Fibroblast of lung (primary cell): Measurements from ENCODE around the gene AKT1. TPM values are rescaled to one million over a fixed set of nuclear protein-coding genes. Genes with fewer than 3 reads are reported as not detected.

Experiments used
- DNase-seq, 2 donors: peaks; one replicate each; pipeline versions ENCODE4 v3.0.0 to v3.0.0-alpha.2; 2010; ENCODE audit warnings: low read depth in 2 of 2
- H2AFZ ChIP-seq: 2 replicates; pipeline ENCODE4 v1.5.1; 2012; ENCODE audit warnings: low read length, control low read depth, inconsistent platforms
- H3K27ac ChIP-seq: 2 replicates; pipeline ENCODE4 v1.5.1; 2011; ENCODE audit warnings: low read length, control low read depth; ENCODE audit not compliant: insufficient read depth
- H3K27me3 ChIP-seq: 2 replicates; pipeline ENCODE4 v1.5.1; 2011; ENCODE audit warnings: mild to moderate bottlenecking, low read length; ENCODE audit not compliant: control insufficient read depth, insufficient read depth
- H3K36me3 ChIP-seq: 2 replicates; pipeline ENCODE4 v1.5.1; 2011; ENCODE audit warnings: low read length; ENCODE audit not compliant: control insufficient read depth, insufficient read depth
- H3K4me1 ChIP-seq: 2 replicates; pipeline ENCODE4 v1.5.1; 2011; ENCODE audit warnings: low read length; ENCODE audit not compliant: control insufficient read depth, insufficient read depth; ENCODE audit errors: extremely low read depth
- H3K4me2 ChIP-seq: 2 replicates; pipeline ENCODE4 v1.5.1; 2011; ENCODE audit warnings: low read length, control low read depth; ENCODE audit not compliant: insufficient read depth; ENCODE audit errors: extremely low read depth
- H3K4me3 ChIP-seq, 4 experiments: fragments of 200-600 bp in 1 of 4; sonication (generic) in 1 of 4; replicated peaks in 1 of 4; 2 replicates each; pipeline ENCODE4 v1.5.1; 2011 to 2016; ENCODE audit warnings: low read length in 4 of 4, low read depth in 3 of 4, mild to moderate bottlenecking in 3 of 4, control low read depth in 2 of 4, inconsistent platforms in 1 of 4, mixed read lengths in 1 of 4; ENCODE audit not compliant: insufficient read depth in 1 of 4; ENCODE audit errors: control extremely low read depth in 1 of 4
- H3K79me2 ChIP-seq: 2 replicates; pipeline ENCODE4 v1.5.1; 2012; ENCODE audit warnings: mild to moderate bottlenecking, low read length, inconsistent platforms; ENCODE audit not compliant: control insufficient read depth, insufficient read depth
- H3K9ac ChIP-seq: 2 replicates; pipeline ENCODE4 v1.5.1; 2011; ENCODE audit warnings: mild to moderate bottlenecking, low read length, control low read depth; ENCODE audit not compliant: insufficient read depth
- H3K9me3 ChIP-seq: 2 replicates; pipeline ENCODE4 v1.5.1; 2012; ENCODE audit warnings: low read depth, low read length; ENCODE audit not compliant: control insufficient read depth, insufficient read depth
- H4K20me1 ChIP-seq: 2 replicates; pipeline ENCODE4 v1.5.1; 2011; ENCODE audit warnings: low read length; ENCODE audit not compliant: control insufficient read depth, insufficient read depth; ENCODE audit errors: extremely low read depth
- EZH2 ChIP-seq: IDR thresholded peaks from 2 replicates; pipeline ENCODE4 v1.5.1; 2012; ENCODE audit warnings: low read length, control low read depth, mild to moderate bottlenecking; ENCODE audit errors: missing control alignments
- polyA plus RNA-seq, 2 donors: library from polyadenylated mRNA; depleted of rRNA in 1 of 2; stranded (reverse) in 1 of 2; unstranded in 1 of 2; fragments of >200 nt; gene quantifications; 2 replicates each; pipeline ENCODE4 v1.2.1, GENCODE V29; 2011 to 2012; ENCODE audit warnings: missing spikeins in 1 of 2
- total RNA-seq: library from RNA; depleted of rRNA; stranded (reverse); fragments of >200 nt; gene quantifications from 2 replicates; pipeline ENCODE4 v1.2.1, GENCODE V29; 2014
- TF ChIP-seq, protein P1 (sequence below), 2 donors: IDR thresholded peaks in 1 of 2; conservative IDR thresholded peaks in 1 of 2; 1 replicate in 1 of 2; 2 replicates in 1 of 2; pipeline ENCODE4 v1.5.1; 2011 to 2012; ENCODE audit warnings: low read length in 2 of 2, control low read depth in 1 of 2, inconsistent platforms in 1 of 2, low read depth in 1 of 2, mild to moderate bottlenecking in 1 of 2

AKT1 gene
- total and polyA plus RNA-seq, 2 donors (not counting 1 experiment from before 2014, with no cell fraction given): 83.2 to 127 TPM

DNA sequence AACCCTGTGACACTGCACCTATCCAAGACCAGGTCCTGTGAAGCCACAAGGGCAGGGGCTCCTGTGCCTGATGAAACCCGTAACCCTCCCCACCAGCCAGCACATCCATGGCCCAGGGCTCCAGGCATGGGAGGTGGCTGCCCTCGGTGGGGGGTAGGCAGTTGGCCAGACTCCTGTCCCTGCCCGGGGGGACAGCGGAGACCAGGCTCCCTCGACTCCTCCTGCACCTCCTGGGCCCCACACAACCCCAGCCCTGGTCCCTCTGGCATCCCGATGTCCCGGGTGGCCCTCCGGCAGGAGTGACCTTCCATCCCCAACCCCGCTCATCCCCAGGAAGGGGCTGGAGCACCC lies 11.4 kb downstream of the AKT1 start:
- H3K9ac ChIP-seq: no peak overlapping the region
- H3K9me3 ChIP-seq: no peaks in the 10 kb centered on the region
- no peak overlapping the region for H3K4me3 ChIP-seq
- H2AFZ ChIP-seq: no peak overlapping the region
- H3K4me1 ChIP-seq: no peaks in the 10 kb centered on the region
- peaks cover 5% of the 10 kb centered on the region for H3K79me2 ChIP-seq
- no peak for DNase-seq
- H3K27me3 ChIP-seq: no peaks in the 10 kb centered on the region
- H3K36me3 ChIP-seq: peaks cover 4% of the 10 kb centered on the region
- TF ChIP-seq EZH2: no peak
- TF ChIP-seq, protein P1, sequence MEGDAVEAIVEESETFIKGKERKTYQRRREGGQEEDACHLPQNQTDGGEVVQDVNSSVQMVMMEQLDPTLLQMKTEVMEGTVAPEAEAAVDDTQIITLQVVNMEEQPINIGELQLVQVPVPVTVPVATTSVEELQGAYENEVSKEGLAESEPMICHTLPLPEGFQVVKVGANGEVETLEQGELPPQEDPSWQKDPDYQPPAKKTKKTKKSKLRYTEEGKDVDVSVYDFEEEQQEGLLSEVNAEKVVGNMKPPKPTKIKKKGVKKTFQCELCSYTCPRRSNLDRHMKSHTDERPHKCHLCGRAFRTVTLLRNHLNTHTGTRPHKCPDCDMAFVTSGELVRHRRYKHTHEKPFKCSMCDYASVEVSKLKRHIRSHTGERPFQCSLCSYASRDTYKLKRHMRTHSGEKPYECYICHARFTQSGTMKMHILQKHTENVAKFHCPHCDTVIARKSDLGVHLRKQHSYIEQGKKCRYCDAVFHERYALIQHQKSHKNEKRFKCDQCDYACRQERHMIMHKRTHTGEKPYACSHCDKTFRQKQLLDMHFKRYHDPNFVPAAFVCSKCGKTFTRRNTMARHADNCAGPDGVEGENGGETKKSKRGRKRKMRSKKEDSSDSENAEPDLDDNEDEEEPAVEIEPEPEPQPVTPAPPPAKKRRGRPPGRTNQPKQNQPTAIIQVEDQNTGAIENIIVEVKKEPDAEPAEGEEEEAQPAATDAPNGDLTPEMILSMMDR (conservative IDR thresholded peaks at IDR 0.05 in 1 of 2, IDR thresholded peaks at IDR 0.05 in 1 of 2; ENCODE audit: low read depth in 1 of 2, low read length in 2 of 2): no peak
- no peak overlapping the region for H3K27ac ChIP-seq
- H4K20me1 ChIP-seq: no peaks in the 10 kb centered on the region
- no peak overlapping the region for H3K4me2 ChIP-seq

DNA sequence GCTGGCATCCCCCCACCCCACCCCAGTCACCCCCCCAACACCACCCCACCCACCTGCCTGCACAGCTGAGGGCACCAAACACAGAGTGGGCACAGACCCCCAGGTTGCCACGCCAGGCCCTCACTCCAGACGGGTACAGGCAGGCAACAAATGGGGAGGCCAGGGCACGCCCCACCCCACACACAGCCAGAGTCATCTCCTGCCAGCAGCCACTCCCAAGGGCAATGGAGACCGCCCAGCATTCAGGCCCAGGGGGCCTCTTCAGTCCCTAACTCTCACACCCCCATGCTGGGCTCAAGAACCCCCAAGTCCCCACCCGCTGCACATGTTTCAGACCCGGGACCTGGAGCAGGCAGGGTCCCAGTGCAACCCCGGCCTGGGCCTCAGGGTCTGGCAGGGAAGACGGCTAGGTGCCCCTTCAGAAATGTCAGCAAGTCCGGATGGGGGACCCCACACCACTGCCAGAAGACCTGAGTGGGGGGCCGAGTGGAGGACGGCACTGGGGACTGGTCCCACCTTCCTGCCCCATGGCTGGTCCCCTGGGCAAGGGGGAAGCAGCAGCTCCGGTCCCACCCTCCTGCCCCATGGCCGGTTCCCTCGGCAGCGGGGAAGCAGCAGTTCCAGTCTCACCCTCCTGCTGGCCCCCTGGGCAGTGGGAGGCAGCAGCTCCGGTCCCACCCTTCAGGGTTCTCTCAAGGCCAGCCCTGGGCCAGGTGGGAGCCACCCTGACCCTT lies 11.9 kb downstream of the AKT1 start:
- TF ChIP-seq EZH2: no peak
- TF ChIP-seq, protein P1 (conservative IDR thresholded peaks at IDR 0.05 in 1 of 2, IDR thresholded peaks at IDR 0.05 in 1 of 2; ENCODE audit: low read depth in 1 of 2, low read length in 2 of 2): no peak
- Histone ChIP-seq H3K36me3 (peaks cover 4% of the 10 kb centered on the region), H3K4me2 (no peak overlapping the region), H4K20me1 (no peaks in the 10 kb centered on the region), H3K9ac (no peak overlapping the region), H3K4me1 (no peaks in the 10 kb centered on the region), H3K27me3 (no peaks in the 10 kb centered on the region), H2AFZ (no peak overlapping the region), H3K27ac (no peak overlapping the region), H3K79me2 (peaks cover 4% of the 10 kb centered on the region), H3K4me3 (no peak overlapping the region), H3K9me3 (no peaks in the 10 kb centered on the region)
- no peak for DNase-seq

DNA sequence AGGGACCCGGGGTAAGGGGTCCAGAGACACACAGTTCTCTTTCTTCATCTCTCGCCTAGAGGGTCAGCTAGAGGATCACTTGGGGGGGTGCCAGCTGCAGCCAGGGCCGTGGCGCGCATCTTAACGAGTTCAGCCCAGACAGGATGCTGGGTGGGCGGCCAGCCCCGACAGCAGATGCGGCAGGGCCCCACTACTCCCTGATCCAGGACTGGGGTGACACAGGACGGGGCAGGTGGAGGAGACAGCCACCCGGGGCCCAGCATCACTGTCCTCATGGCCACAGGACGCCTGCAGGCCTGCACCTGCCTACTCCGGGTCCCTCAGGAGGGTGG lies 12.8 kb downstream of the AKT1 start:
- H3K9me3 ChIP-seq: no peaks in the 10 kb centered on the region
- H3K4me2 ChIP-seq: no peak overlapping the region
- no peak overlapping the region for H2AFZ ChIP-seq
- no peaks in the 10 kb centered on the region for H3K79me2 ChIP-seq
- peaks cover 3% of the 10 kb centered on the region for H3K36me3 ChIP-seq
- no peak for DNase-seq
- no peaks in the 10 kb centered on the region for H4K20me1 ChIP-seq
- no peak overlapping the region for H3K4me3 ChIP-seq
- H3K27me3 ChIP-seq: no peaks in the 10 kb centered on the region
- no peak overlapping the region for H3K27ac ChIP-seq
- no peaks in the 10 kb centered on the region for H3K4me1 ChIP-seq
- H3K9ac ChIP-seq: no peak overlapping the region
- TF ChIP-seq EZH2: no peak
- TF ChIP-seq, protein P1 (conservative IDR thresholded peaks at IDR 0.05 in 1 of 2, IDR thresholded peaks at IDR 0.05 in 1 of 2; ENCODE audit: low read depth in 1 of 2, low read length in 2 of 2): no peak
